Osteoblast (primary cell): ENCODE results near the gene WWOX. TPM values are rescaled to one million over a fixed set of nuclear protein-coding genes. Genes with fewer than 3 reads are reported as not detected.

Experiments used
- DNase-seq: peaks from one replicate; pipeline ENCODE4 v3.0.0; 2011; ENCODE audit warnings: low spot score, mixed read lengths; ENCODE audit not compliant: insufficient read length; ENCODE audit errors: missing footprints
- H2AFZ ChIP-seq: 2 replicates; pipeline ENCODE4 v1.6.0; 2011; ENCODE audit warnings: mild to moderate bottlenecking, low read length
- H3K27ac ChIP-seq: 2 replicates; pipeline ENCODE4 v1.5.1; 2011; ENCODE audit warnings: mild to moderate bottlenecking, low read depth, low read length, moderate library complexity
- H3K27me3 ChIP-seq: 2 replicates; pipeline ENCODE4 v1.6.0; 2012; ENCODE audit warnings: mild to moderate bottlenecking, control low read depth, inconsistent platforms, low read length, moderate library complexity; ENCODE audit not compliant: insufficient read depth
- H3K36me3 ChIP-seq: 2 replicates; pipeline ENCODE4 v1.5.1; 2011; ENCODE audit warnings: mild to moderate bottlenecking, low read length, control low read depth, moderate library complexity; ENCODE audit not compliant: insufficient read depth
- H3K4me1 ChIP-seq: 2 replicates; pipeline ENCODE4 v1.5.1; 2011; ENCODE audit warnings: mild to moderate bottlenecking, low read length, control low read depth, moderate library complexity; ENCODE audit not compliant: insufficient read depth
- H3K4me2 ChIP-seq: 2 replicates; pipeline ENCODE4 v1.6.0; 2011; ENCODE audit warnings: mild to moderate bottlenecking, low read length; ENCODE audit not compliant: insufficient read depth
- H3K4me3 ChIP-seq: fragments of 200-600 bp; sonication (generic); 3 replicates; pipeline ENCODE4 v1.5.1; 2012; ENCODE audit warnings: mild to moderate bottlenecking, low read length, inconsistent platforms; ENCODE audit not compliant: insufficient read depth
- H3K79me2 ChIP-seq: 2 replicates; pipeline ENCODE4 v1.6.0; 2012; ENCODE audit warnings: mild to moderate bottlenecking, low read length, control low read depth, inconsistent platforms; ENCODE audit not compliant: insufficient read depth
- H3K9me3 ChIP-seq: 2 replicates; pipeline ENCODE4 v1.5.1; 2011; ENCODE audit warnings: low read depth, low read length, control low read depth
- H4K20me1 ChIP-seq: 2 replicates; pipeline ENCODE4 v1.6.0; 2012; ENCODE audit warnings: mild to moderate bottlenecking, low read length, control low read depth; ENCODE audit not compliant: insufficient read depth
- total RNA-seq: library from RNA; depleted of rRNA; stranded (reverse); fragments of >200 nt; gene quantifications from 2 replicates; pipeline ENCODE4 v1.2.3, GENCODE V29; 2012
- TF ChIP-seq, protein P1 (sequence below): IDR thresholded peaks from 2 replicates; pipeline ENCODE4 v1.5.1; 2011; ENCODE audit warnings: mild to moderate bottlenecking, low read depth, low read length, moderate library complexity; ENCODE audit errors: extremely low read depth

The WWOX gene
- total RNA-seq, 1 donor: 23.9 TPM

DNA sequence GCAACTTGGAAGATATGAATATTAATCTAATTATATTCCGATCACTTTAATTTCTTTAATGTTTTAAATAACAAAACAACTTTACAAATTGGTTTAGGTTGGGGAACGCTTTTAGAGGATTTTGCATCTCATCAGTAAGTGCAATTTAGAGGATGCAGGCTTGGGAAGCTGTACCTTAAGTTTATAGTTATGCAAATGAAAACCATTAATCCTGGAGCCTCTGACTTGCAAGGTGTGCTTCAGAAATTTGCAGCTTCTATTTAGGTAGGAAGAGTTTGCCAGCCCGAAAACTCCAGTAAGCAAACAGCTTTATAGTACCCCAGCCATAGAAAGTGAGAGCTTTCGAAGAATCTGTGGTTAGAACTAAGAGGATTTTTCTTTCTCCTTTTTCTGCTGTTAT, 954.1 kb downstream of the WWOX start:
- Histone ChIP-seq H3K4me3 (no peak overlapping the region), H3K36me3 (no peaks in the 10 kb centered on the region)

DNA sequence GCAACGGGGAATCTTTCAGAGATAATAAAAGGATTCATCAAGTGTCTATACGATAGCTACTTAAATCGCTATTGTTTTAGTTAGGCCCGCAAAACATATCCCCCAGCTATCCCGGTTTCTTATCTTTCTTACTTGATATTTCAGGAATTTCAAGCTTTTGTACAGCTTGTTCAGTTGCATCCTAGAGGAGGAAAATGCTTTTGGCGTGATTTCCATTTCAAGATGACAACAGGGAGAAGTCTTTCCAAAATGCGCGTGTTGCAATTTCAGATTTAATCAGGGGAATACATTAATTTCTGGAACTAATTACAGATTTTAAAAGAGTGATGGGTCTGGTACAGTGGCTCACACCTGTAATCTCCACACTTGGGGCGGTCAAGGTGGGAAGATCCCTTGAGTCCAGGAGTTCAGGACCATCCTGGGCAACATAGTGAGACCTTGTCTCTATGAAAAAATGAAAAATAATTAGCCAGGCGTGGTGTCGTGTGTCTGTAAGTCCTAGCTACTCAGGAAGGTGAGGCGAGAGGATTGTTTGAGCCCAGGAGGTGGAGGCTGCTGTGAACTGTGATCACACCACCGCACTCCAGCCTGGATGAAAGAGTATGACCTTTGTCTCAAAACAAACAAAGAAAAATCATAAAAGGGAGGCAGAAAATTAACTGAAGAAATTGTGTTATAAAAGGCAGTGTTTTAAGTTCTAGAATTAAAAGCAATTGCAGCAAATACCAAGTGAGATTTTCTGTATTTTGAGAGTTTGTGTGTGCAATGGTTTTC, 954.9 kb downstream of the WWOX start:
- no peak for DNase-seq
- H2AFZ ChIP-seq: no peak overlapping the region
- no peaks in the 10 kb centered on the region for H3K36me3 ChIP-seq
- TF ChIP-seq, protein P1, sequence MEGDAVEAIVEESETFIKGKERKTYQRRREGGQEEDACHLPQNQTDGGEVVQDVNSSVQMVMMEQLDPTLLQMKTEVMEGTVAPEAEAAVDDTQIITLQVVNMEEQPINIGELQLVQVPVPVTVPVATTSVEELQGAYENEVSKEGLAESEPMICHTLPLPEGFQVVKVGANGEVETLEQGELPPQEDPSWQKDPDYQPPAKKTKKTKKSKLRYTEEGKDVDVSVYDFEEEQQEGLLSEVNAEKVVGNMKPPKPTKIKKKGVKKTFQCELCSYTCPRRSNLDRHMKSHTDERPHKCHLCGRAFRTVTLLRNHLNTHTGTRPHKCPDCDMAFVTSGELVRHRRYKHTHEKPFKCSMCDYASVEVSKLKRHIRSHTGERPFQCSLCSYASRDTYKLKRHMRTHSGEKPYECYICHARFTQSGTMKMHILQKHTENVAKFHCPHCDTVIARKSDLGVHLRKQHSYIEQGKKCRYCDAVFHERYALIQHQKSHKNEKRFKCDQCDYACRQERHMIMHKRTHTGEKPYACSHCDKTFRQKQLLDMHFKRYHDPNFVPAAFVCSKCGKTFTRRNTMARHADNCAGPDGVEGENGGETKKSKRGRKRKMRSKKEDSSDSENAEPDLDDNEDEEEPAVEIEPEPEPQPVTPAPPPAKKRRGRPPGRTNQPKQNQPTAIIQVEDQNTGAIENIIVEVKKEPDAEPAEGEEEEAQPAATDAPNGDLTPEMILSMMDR: no peak
- no peaks in the 10 kb centered on the region for H4K20me1 ChIP-seq
- no peaks in the 10 kb centered on the region for H3K79me2 ChIP-seq
- no peaks in the 10 kb centered on the region for H3K9me3 ChIP-seq
- no peak overlapping the region for H3K4me2 ChIP-seq
- no peaks in the 10 kb centered on the region for H3K27me3 ChIP-seq
- H3K4me3 ChIP-seq: no peak overlapping the region
- H3K27ac ChIP-seq: no peak overlapping the region
- H3K4me1 ChIP-seq: no peaks in the 10 kb centered on the region

More for the DNA sequence above, 954.1 kb downstream of the WWOX start:
- H3K27me3 ChIP-seq: no peaks in the 10 kb centered on the region
- no peak overlapping the region for H3K4me2 ChIP-seq
- H4K20me1 ChIP-seq: no peaks in the 10 kb centered on the region
- no peak for DNase-seq
- TF ChIP-seq, protein P1: no peak
- no peak overlapping the region for H2AFZ ChIP-seq
- no peak overlapping the region for H3K27ac ChIP-seq
- no peaks in the 10 kb centered on the region for H3K9me3 ChIP-seq
- no peaks in the 10 kb centered on the region for H3K4me1 ChIP-seq
- no peaks in the 10 kb centered on the region for H3K79me2 ChIP-seq

DNA sequence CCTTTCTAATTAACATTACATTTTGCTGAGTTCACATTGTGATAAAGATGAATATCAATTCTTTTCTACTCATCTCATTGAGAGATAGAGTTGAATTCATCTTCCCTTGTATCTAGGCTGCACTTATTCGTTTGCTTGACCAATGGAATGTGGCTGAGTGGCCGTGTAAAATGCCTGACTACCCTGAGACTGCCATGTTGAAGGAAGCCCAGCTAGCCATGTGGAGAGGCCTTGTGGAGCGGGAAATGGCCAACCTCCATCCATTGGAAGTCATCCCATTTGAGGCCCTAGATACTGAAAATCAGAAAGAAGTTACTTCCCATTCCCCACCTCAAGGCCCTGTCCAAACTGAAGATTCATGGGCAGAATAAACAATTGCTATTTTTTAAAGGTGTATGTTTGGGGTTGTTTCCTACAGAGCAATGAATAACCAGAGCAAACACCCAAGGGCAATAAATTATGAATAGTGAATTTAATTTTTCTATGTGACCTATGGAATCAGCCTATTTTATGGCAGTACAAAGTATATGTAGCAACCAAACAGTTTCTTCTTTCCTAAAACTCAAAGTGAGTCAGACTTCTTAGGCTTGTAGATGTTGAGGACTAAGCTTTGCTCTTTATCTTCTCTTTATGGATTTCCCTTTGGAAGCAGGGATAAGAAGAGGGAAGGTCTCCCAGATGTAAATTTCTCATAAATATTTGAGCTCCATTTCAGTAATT, 956.0 kb downstream of the WWOX start:
- no peaks in the 10 kb centered on the region for H4K20me1 ChIP-seq
- H3K27me3 ChIP-seq: no peaks in the 10 kb centered on the region
- no peak overlapping the region for H2AFZ ChIP-seq
- H3K79me2 ChIP-seq: no peaks in the 10 kb centered on the region
- TF ChIP-seq, protein P1: no peak
- H3K27ac ChIP-seq: no peak overlapping the region
- no peak for DNase-seq
- no peak overlapping the region for H3K4me2 ChIP-seq
- no peaks in the 10 kb centered on the region for H3K36me3 ChIP-seq
- H3K4me1 ChIP-seq: no peaks in the 10 kb centered on the region
- no peak overlapping the region for H3K4me3 ChIP-seq
- no peaks in the 10 kb centered on the region for H3K9me3 ChIP-seq

DNA sequence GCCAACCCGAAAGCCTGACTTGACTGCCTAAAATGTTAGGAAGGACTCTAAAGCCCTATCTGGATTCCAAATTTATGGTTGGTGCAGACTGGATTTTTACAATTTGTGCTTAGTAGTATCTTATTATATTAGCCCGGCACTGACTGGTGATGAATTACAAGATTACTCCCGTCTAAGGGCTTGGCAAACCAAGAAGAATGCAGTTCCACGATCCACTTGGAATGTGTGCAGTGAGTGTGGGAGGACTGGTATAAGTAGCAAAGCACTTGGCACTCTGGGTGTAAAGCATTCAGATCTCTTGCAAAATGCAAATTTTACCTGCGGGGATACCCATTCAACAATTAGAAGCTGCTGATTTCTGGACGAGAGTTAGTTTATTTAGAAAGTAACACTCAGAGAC, 961.7 kb downstream of the WWOX start:
- H3K4me2 ChIP-seq: no peak overlapping the region
- no peaks in the 10 kb centered on the region for H3K27me3 ChIP-seq
- no peak overlapping the region for H2AFZ ChIP-seq
- no peak overlapping the region for H3K4me3 ChIP-seq
- no peak for DNase-seq
- H4K20me1 ChIP-seq: no peaks in the 10 kb centered on the region
- no peaks in the 10 kb centered on the region for H3K79me2 ChIP-seq
- TF ChIP-seq, protein P1: no peak
- no peaks in the 10 kb centered on the region for H3K36me3 ChIP-seq
- no peak overlapping the region for H3K27ac ChIP-seq
- H3K9me3 ChIP-seq: peaks cover 3% of the 10 kb centered on the region
- H3K4me1 ChIP-seq: no peaks in the 10 kb centered on the region
